Astrocyte (in vitro differentiated cells and primary cell): ENCODE data around the gene SBF2. TPM values are rescaled to one million over a fixed set of nuclear protein-coding genes. Genes with fewer than 3 reads are reported as not detected.

Source experiments
- DNase-seq: peaks from one replicate; pipeline ENCODE4 v3.0.0-alpha.2; 2010; ENCODE audit warnings: low read depth
- FAIRE-seq: peaks from 2 replicates; lab custom pipeline; 2011; peaks lifted over from hg19 to GRCh38; lab: Jason Lieb, UNC
- H2AFZ ChIP-seq: 2 replicates; pipeline ENCODE4 v1.6.0; 2012; ENCODE audit warnings: low read depth, low read length, inconsistent platforms
- H3K27ac ChIP-seq: 2 replicates; pipeline ENCODE4 v1.5.1; 2011; ENCODE audit warnings: low read depth, low read length, inconsistent platforms
- H3K27me3 ChIP-seq: 2 replicates; pipeline ENCODE4 v1.6.0; 2011; ENCODE audit warnings: low read length, inconsistent platforms; ENCODE audit not compliant: insufficient read depth
- H3K36me3 ChIP-seq: 2 replicates; pipeline ENCODE4 v1.5.1; 2011; ENCODE audit warnings: low read length, inconsistent platforms; ENCODE audit not compliant: insufficient read depth
- H3K4me1 ChIP-seq: 2 replicates; pipeline ENCODE4 v1.5.1; 2011; ENCODE audit warnings: low read length, inconsistent platforms; ENCODE audit not compliant: insufficient read depth
- H3K4me2 ChIP-seq: 2 replicates; pipeline ENCODE4 v1.6.0; 2012; ENCODE audit warnings: low read length, inconsistent platforms
- H3K4me3 ChIP-seq: 2 replicates; pipeline ENCODE4 v1.5.1; 2011; ENCODE audit warnings: low read depth, mild to moderate bottlenecking, low read length, inconsistent platforms; ENCODE audit not compliant: insufficient read depth
- H3K79me2 ChIP-seq: 2 replicates; pipeline ENCODE4 v1.6.0; 2012; ENCODE audit warnings: mild to moderate bottlenecking, low read length, inconsistent platforms; ENCODE audit not compliant: insufficient read depth
- H3K9ac ChIP-seq: 2 replicates; pipeline ENCODE4 v1.6.0; 2012; ENCODE audit warnings: mild to moderate bottlenecking, low read length, inconsistent platforms
- H3K9me3 ChIP-seq: 2 replicates; pipeline ENCODE4 v1.5.1; 2012; ENCODE audit warnings: low read depth, mild to moderate bottlenecking, low read length, inconsistent platforms; ENCODE audit not compliant: insufficient read depth
- H4K20me1 ChIP-seq: 2 replicates; pipeline ENCODE4 v1.6.0; 2012; ENCODE audit warnings: low read length, inconsistent platforms; ENCODE audit not compliant: insufficient read depth
- H3K27ac Mint-ChIP-seq: one replicate; pipeline ENCODE4 v1.8.0; 2021; ENCODE audit warnings: mild to moderate bottlenecking, mixed read lengths; ENCODE audit not compliant: unreplicated experiment
- H3K27me3 Mint-ChIP-seq: one replicate; pipeline ENCODE4 v1.8.0; 2021; ENCODE audit warnings: low read depth, mixed read lengths; ENCODE audit not compliant: unreplicated experiment
- H3K36me3 Mint-ChIP-seq: one replicate; pipeline ENCODE4 v1.8.0; 2021; ENCODE audit warnings: low read depth, mixed read lengths; ENCODE audit not compliant: unreplicated experiment
- H3K4me1 Mint-ChIP-seq: one replicate; pipeline ENCODE4 v1.8.0; 2021; ENCODE audit warnings: low read depth, mixed read lengths; ENCODE audit not compliant: unreplicated experiment
- H3K4me3 Mint-ChIP-seq: one replicate; pipeline ENCODE4 v1.8.0; 2021; ENCODE audit warnings: mild to moderate bottlenecking, moderate library complexity, mixed read lengths; ENCODE audit not compliant: unreplicated experiment
- H3K9me3 Mint-ChIP-seq: one replicate; pipeline ENCODE4 v1.8.0; 2021; ENCODE audit warnings: mild to moderate bottlenecking, mixed read lengths; ENCODE audit not compliant: unreplicated experiment
- EZH2 ChIP-seq: IDR thresholded peaks from 2 replicates; pipeline ENCODE4 v1.6.1; 2012; ENCODE audit warnings: mild to moderate bottlenecking, low read length, inconsistent platforms; ENCODE audit not compliant: insufficient read depth
- total RNA-seq: library from RNA; stranded (reverse); gene quantifications from 2 replicates; pipeline ENCODE4 v1.2.1, GENCODE V29; 2021
- TF ChIP-seq, protein P1 (sequence below): IDR thresholded peaks from 2 replicates; pipeline ENCODE4 v1.5.1; 2011; ENCODE audit warnings: low read depth, mild to moderate bottlenecking, inconsistent platforms, low read length, moderate library complexity; ENCODE audit not compliant: insufficient read depth

SBF2 gene
- total RNA-seq, 1 donor from 2014 or later: 50.0 TPM

DNA sequence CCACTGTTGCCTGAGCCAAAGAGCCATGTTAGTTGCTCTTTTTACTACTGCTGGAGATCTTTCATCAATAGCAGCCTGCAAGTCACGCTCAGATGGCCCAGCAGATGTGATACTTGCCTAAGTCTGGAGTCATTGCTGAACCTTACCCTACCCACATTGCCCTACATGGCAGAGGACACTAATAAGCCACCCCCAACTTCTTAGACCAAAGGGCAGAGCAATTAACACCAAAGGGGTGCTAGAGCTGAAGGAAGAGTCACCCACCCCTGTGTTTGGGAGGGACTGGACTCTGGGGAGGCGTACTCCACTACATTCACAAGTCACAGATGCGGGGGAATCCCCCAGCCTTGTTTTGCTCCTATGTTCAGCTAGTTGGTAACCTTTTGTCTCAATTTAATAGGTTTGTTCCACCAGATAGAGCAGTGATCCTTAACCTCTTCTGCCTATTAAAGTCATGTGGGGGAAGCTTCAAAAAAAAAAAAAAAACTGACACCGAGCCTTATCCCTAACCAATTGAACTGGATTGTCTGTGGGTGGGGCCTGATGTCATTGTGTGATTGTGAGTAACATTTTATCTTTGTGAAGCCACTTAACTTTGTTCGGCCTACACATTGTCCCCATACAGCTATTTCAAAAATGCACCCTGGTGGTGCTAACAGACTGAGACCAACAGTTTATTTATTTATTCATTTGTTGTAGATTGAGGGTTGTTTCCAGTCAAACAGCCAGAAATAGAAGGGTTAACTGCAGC is 23.9 kb upstream of the SBF2 start:
- Histone ChIP-seq H3K9me3 (no peaks in the 10 kb centered on the region), H3K4me3 (no peak overlapping the region), H4K20me1 (no peaks in the 10 kb centered on the region), H3K27ac (no peak overlapping the region), H3K4me1 (peaks cover 7% of the 10 kb centered on the region), H3K27me3 (no peaks in the 10 kb centered on the region), H3K79me2 (no peaks in the 10 kb centered on the region), H2AFZ (no peak overlapping the region), H3K4me2 (no peak overlapping the region), H3K36me3 (no peaks in the 10 kb centered on the region), H3K9ac (no peak overlapping the region)
- H3K27ac Mint-ChIP-seq: no peak overlapping the region
- no peaks in the 10 kb centered on the region for H3K27me3 Mint-ChIP-seq
- peaks cover 2% of the 10 kb centered on the region for H3K9me3 Mint-ChIP-seq
- no peaks in the 10 kb centered on the region for H3K36me3 Mint-ChIP-seq
- TF ChIP-seq, protein P1, sequence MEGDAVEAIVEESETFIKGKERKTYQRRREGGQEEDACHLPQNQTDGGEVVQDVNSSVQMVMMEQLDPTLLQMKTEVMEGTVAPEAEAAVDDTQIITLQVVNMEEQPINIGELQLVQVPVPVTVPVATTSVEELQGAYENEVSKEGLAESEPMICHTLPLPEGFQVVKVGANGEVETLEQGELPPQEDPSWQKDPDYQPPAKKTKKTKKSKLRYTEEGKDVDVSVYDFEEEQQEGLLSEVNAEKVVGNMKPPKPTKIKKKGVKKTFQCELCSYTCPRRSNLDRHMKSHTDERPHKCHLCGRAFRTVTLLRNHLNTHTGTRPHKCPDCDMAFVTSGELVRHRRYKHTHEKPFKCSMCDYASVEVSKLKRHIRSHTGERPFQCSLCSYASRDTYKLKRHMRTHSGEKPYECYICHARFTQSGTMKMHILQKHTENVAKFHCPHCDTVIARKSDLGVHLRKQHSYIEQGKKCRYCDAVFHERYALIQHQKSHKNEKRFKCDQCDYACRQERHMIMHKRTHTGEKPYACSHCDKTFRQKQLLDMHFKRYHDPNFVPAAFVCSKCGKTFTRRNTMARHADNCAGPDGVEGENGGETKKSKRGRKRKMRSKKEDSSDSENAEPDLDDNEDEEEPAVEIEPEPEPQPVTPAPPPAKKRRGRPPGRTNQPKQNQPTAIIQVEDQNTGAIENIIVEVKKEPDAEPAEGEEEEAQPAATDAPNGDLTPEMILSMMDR: no peak
- no peak for TF ChIP-seq EZH2
- FAIRE-seq (no peak), DNase-seq (no peak)
- no peak overlapping the region for H3K4me3 Mint-ChIP-seq
- H3K4me1 Mint-ChIP-seq: peaks cover 9% of the 10 kb centered on the region

DNA sequence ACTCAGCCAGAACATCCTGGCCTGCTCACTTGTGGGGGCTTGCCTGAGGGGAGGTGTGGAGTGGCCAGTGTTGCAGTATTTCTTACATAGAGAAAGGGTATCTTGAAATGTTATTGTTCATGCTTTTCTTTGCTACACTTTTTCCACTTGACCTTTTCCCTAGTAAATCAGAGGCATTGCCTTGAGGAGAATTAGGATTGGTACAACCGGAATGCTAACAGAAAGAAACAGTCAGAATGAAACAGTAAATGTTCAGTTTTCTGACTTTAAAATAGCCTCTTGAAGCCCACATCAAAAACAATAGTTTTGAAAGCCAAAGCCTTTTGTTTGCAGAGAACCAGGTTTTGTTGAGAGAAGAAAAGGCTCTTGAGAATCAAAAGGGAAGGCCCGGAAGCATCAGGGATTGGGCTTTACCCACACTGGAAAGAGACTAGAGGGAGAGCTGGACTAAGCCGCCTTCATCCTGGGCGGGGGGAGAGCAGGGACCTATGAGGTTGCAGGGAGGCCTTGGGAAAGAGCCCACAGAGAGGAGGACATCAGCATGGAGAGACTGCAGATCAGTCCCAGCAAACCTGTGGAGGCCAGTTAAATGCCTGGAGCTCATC is 23.2 kb upstream of the SBF2 start:
- no peak for DNase-seq

More for the DNA sequence above, 23.2 kb upstream of the SBF2 start:
- Histone ChIP-seq H3K4me3 (no peak overlapping the region), H4K20me1 (no peaks in the 10 kb centered on the region), H3K36me3 (no peaks in the 10 kb centered on the region), H3K27ac (no peak overlapping the region), H3K79me2 (no peaks in the 10 kb centered on the region), H3K4me2 (no peak overlapping the region), H3K9ac (no peak overlapping the region), H3K4me1 (no peaks in the 10 kb centered on the region), H3K27me3 (no peaks in the 10 kb centered on the region), H2AFZ (no peak overlapping the region), H3K9me3 (no peaks in the 10 kb centered on the region)
- H3K36me3 Mint-ChIP-seq: no peaks in the 10 kb centered on the region
- FAIRE-seq: no peak
- peaks cover 2% of the 10 kb centered on the region for H3K9me3 Mint-ChIP-seq
- H3K27me3 Mint-ChIP-seq: no peaks in the 10 kb centered on the region
- no peak overlapping the region for H3K27ac Mint-ChIP-seq
- H3K4me3 Mint-ChIP-seq: no peak overlapping the region
- TF ChIP-seq EZH2: no peak
- TF ChIP-seq, protein P1: no peak
- H3K4me1 Mint-ChIP-seq: peaks cover 5% of the 10 kb centered on the region
